ENCODE results near the gene LMAN2.

The LMAN2 gene

GRCh38 chr5:177351392-177352329 is at the start of gene LMAN2:
TSS of gene LMAN2 (minus strand) at chr5:177351668. CDS start at chr5:177351647, 21 bp downstream.
- DNase-seq (ENCODE audit: low spot score), result peak; percentile 95

GRCh38 chr5:177399997-177400868 is 48.8 kb upstream of the LMAN2 start, which contains the start of gene PFN3:
TSS of gene PFN3 (minus strand) at chr5:177400661. CDS start at chr5:177400576, 85 bp downstream.
- no peak for DNase-seq (ENCODE audit: low spot score)

- DNase-seq (ENCODE audit: low spot score), result no peak
Measured at GRCh38 chr5:177397875-177398390, 46.5 kb upstream of the LMAN2 start.

- DNase-seq (ENCODE audit: low spot score), result no peak
Measured at GRCh38 chr5:177396807-177397206, 45.3 kb upstream of the LMAN2 start.

GRCh38 chr5:177396078-177396477 is 44.6 kb upstream of the LMAN2 start:
- DNase-seq (ENCODE audit: low spot score), result no peak

- peak; percentile 8 for DNase-seq (ENCODE audit: low spot score)
Measured at GRCh38 chr5:177393990-177394389, 42.5 kb upstream of the LMAN2 start.

GRCh38 chr5:177393206-177393765 is 41.8 kb upstream of the LMAN2 start:
- no peak for DNase-seq (ENCODE audit: low spot score)

GRCh38 chr5:177392765-177393164 is 41.3 kb upstream of the LMAN2 start:
- no peak for DNase-seq (ENCODE audit: low spot score)

GRCh38 chr5:177390363-177391300 is 39.2 kb upstream of the LMAN2 start:
- peak; percentile 99 for DNase-seq (ENCODE audit: low spot score)

GRCh38 chr5:177389241-177390169 is 38.0 kb upstream of the LMAN2 start:
- no peak for DNase-seq (ENCODE audit: low spot score)

- no peak for DNase-seq (ENCODE audit: low spot score)
Measured at GRCh38 chr5:177388521-177389052, 37.1 kb upstream of the LMAN2 start.

- no peak for DNase-seq (ENCODE audit: low spot score)
Measured at GRCh38 chr5:177387405-177387804, 35.9 kb upstream of the LMAN2 start.

- DNase-seq (ENCODE audit: low spot score), result no peak
Measured at GRCh38 chr5:177386542-177386941, 35.1 kb upstream of the LMAN2 start.

- no peak for DNase-seq (ENCODE audit: low spot score)
Measured at GRCh38 chr5:177385720-177386119, 34.3 kb upstream of the LMAN2 start.

GRCh38 chr5:177384134-177384533 is 32.7 kb upstream of the LMAN2 start, which contains the start of gene SLC34A1:
TSS of gene SLC34A1 (plus strand) at chr5:177384434. CDS start at chr5:177385742, 1,308 bp downstream.
- DNase-seq (ENCODE audit: low spot score), result no peak

GRCh38 chr5:177383181-177383580 is 31.7 kb upstream of the LMAN2 start:
- DNase-seq (ENCODE audit: low spot score), result no peak

- DNase-seq (ENCODE audit: low spot score), result no peak
Measured at GRCh38 chr5:177382423-177383029, 31.1 kb upstream of the LMAN2 start.

- no peak for DNase-seq (ENCODE audit: low spot score)
Measured at GRCh38 chr5:177380805-177381126, 29.3 kb upstream of the LMAN2 start.
